GM18520 (cell line): ENCODE data around the gene SEPTIN2.
"Not testable (repeated sequence)": the region's sequence is repeated elsewhere in the genome, so short reads cannot be mapped to it uniquely, and the experiment has no call there.

ENCODE experiments used
- ATAC-seq: cut with Tn5 transposase; IDR thresholded peaks from one replicate; pipeline ENCODE4 v1.9.1; 2021; ENCODE audit not compliant: unreplicated experiment

Gene SEPTIN2

DNA sequence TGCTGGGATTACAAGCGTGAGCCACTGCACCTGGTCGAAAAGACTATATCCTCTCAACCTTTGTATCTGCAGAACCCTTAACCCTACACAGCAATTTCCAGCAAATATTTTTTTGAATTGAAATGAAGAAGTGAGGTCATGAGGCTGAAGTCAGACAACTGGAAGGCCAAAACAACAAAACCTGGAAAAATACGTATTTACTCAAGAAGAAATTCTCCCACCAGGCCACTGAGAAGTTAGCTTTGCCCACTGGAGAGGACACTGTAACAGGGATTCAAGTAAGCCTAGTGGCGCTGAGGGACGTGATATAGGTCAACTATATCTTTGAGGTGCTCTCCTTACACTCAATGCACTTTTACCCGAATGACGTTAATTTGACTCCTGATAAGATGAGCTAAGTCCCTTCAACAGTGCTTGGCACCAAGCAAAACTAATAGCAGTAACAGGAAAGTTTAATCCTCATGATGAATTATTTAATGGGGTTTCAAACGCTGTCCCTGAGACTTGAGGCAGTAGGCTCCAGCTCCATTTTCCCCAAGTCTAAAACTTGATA lies 2.1 kb upstream of the SEPTIN2 start:
- no peak for ATAC-seq

DNA sequence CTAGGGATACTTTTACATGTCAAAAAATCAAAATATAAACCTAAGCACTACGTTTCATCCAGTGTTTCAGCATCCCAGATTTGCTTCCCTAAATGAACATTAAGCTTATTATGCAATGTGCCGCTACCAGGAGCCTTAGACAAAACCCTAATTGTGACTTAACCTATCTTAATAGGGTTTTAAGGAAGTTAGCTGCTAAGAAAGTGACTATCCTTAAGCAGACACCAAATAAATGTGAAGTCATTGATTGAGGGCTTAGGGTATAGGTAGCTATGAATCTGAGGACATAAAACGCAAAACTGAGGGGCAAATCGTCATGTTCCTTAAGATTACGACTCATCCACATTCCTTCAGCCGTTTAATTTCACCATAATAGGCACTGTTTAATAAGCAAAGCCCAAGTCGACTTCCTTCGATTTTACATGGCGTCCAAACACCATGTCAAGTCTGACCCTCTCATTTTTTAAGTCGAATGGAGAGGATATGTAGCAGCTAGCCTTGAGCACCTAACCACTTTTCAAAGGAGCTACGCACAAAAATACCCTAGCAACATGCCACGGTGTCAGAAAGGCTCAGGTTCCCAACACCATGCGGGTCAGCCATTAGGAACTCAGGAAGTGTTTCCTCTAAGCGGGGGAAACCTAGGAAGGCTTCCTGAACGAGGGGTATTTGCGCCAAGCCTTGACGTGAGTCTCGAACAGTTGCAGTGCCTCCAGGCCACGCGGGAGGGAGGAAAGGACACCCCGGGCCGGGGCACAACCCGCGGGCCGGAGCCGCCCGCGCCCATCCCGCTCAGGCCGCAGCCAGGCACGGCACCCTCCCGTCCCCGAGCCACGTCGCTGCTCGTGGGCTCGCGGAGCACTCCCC lies 1.3 kb upstream of the SEPTIN2 start:
- ATAC-seq: no peak

DNA sequence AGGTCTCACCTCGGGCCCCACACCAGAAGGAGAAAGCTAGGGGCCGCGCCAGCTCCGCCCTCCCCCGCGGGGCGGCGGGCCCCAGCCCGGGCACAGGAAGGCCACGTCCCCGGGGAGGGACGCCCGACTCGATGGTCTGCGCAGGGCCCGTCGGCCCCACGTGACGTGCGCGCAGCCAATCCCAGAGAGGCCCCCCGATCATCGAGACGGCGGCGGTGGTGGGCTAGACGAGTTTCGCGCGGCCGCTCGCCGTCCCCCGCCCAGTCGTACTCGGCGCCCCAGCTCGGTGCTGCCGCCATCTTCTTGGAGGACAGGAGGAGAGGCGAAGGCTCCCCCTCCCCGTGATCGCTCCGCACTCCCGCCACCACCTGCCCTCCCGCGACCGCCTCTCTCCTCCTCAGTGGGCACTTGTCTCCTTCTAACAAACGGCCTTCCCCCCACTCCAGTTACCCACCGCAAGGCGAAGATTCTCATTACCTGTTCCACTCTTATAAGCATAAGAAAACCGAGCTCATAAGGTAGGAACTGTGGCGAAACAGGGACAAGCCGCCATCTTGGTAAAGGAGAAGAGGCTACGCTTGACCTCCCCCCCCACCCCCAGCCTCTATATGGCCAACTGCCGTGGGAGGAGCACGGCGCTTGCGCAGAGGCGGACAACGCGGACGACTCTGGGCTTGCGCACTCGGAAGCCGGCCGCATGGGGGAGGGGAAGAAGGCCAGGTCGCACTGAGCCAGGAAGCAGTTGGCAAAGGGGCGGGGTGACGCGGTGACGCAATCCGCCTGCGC lies 439 bp upstream of the SEPTIN2 start, which contains the start of gene HDLBP:
Gene HDLBP (minus strand): TSS at position 580 of the 786 bp plus-strand sequence. CDS start 48,803 bp downstream, outside the sequence.
- peak; percentile 64 for ATAC-seq

DNA sequence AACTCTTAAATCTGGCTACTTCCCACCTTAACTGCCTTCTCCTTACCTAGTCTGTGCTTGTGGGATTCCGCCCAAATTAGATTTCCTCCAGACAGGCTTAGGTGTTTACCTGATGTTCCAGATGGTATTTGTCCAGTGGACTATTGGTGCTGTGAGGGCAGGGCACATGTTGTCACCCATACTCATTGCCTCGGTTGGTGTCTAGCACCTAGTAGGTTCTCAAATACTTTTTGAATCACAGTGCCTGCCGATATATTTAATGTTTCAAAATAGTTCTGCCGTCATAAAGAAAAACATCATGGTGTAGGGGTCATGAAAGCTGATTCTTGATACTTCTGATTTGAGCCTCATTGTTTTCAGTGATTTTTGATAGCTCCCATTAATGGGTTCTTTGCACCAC lies 1.1 kb downstream of the SEPTIN2 start:
- ATAC-seq: no peak

DNA sequence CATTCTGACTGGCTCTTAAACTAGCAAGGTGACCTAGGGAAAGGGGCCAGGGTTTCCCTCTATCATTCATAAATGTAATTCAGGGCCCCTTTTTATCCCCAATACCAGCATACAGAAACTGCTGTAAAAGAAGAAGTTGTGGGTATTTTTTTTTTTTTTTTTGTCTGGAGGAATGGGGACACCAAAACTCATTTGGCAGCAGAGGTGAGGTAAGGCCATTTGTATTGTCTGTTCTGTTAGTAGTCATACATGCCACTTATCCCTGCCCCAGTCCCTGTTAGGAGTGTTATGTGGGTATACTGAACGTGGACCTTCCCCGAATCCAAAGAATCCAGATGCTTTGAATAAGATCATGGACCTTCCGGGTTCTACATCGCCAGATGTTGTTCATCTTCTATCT lies 1.7 kb downstream of the SEPTIN2 start:
- ATAC-seq: no peak

DNA sequence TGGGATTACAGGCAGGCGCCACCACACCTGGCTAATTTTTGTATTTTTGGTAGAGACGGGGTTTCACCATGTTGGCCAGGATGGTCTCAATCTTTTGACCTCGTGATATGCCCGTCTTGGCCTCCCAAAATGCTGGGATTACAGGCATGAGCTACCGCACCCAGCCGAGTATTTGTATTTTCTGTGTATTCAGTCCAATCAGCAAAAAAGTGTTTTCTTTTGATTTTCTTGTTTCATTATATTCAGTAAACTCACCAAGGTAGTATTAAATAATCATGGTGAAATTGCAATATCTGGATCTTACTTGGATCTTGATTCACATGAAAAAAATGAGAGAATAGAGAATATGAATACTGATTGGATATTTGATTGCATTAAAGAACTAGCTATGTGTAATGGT lies 3.1 kb downstream of the SEPTIN2 start:
- not testable (repeated sequence) for ATAC-seq

DNA sequence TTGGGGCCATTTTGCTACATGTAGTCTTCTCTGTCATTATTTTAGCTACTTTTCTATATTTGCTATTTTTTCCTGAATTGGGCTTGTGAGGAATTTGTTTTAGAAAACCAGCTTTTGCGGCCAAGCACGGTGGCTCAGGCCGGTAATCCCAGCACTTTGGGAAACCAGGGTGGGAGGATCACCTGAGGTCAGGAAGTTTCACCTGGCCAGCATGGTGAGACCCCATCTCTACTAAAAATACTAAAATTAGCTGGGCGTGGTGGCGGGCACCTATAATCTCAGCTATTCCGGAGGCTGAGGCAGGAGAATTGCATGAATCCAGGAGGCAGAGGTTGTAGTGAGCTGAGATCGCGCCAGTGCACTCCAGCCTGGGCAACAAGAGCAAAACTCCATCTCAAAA lies 4.7 kb downstream of the SEPTIN2 start:
- no peak for ATAC-seq

DNA sequence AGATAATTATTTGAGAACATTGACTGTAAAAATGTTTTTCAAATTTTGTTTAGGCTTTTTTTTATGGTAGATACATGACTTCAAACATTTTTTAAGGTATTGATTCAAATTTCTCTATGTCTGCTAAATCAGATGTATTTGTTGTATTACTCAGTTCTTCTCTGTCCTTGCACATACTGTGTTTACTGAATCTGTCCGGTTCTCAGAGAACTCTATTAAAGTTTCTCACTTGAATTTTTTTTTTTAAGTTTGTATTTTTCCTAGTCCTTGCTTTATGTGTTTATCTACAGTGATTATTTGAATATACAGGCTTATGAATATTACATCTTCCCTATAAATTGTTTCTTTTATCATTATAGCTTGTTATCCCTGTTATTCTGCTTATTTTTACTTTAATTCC lies 5.3 kb downstream of the SEPTIN2 start:
- ATAC-seq: no peak

DNA sequence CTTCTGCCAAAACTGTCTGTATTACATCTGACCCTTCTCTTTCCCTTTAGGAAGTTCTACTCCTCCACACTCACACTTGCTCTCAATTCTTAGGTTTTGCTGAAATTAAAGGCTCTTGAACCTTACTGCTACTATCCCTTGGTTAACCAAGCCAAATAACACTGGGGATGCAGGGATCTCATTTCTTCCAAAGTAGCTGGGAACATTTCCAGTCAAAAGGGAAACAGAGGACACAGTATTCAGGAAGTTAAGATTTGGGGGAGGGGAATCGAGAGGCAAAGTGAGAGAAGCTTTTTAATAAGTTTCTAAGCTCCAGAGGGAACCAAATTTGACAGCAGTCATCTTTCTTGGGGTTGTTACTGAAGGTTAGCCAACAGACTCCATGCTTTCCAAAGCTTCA lies 6.2 kb downstream of the SEPTIN2 start:
- ATAC-seq: no peak

DNA sequence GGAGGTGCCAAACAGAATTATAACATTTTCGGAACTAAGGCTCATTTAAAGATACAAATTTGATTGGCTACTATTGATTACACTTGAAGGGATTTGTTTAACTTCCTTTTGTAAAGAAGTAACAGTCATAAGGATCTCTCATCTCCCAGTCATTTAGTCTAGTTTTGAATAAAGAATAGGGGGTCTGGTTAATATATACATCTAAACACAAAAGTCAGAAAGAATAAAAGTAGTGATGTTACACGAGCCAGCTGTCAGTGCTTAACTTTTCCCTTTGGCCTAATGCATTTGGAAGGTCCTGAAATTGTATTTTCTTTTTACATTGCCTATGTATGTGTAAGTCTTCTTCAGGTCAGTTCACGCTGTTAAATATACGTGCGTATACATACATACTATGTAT lies 8.1 kb downstream of the SEPTIN2 start:
- ATAC-seq: no peak

DNA sequence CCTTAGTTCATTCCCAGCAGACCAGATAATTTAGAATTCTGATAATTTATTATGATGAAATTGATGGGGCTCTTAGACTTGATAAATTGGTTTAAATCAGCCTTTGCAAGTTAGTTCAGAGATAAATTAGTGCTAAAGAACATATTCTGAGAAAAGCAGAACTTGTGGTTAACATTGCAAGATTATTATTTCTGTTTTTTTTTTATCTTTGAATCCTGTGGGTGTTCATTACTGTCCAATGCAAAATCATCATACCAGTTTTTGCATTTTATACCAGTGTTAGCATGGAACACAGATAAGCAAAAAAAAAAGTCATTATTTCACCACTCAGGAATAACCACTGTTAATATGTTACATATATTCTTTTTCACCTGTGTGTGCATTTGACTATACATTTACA lies 9.1 kb downstream of the SEPTIN2 start:
- ATAC-seq: no peak

DNA sequence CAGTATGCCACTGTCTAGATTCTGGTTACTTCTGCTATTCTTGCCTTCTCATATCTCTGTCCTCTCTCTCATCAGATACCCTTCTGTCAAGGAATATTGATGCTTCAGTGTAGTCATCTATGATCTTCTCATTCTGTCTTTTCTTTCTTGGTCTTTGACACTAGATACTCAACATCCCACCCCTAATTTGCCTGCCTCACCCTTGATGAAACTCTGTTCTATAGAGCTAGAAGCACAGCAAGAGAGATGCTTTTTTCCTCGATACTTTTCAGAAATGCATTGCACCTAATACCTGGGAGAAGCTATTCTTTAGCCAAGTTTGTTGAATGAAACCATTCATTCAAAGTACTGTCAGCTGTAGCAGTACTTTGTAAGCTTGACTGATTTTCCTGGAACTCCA lies 9.5 kb downstream of the SEPTIN2 start:
- ATAC-seq: no peak

DNA sequence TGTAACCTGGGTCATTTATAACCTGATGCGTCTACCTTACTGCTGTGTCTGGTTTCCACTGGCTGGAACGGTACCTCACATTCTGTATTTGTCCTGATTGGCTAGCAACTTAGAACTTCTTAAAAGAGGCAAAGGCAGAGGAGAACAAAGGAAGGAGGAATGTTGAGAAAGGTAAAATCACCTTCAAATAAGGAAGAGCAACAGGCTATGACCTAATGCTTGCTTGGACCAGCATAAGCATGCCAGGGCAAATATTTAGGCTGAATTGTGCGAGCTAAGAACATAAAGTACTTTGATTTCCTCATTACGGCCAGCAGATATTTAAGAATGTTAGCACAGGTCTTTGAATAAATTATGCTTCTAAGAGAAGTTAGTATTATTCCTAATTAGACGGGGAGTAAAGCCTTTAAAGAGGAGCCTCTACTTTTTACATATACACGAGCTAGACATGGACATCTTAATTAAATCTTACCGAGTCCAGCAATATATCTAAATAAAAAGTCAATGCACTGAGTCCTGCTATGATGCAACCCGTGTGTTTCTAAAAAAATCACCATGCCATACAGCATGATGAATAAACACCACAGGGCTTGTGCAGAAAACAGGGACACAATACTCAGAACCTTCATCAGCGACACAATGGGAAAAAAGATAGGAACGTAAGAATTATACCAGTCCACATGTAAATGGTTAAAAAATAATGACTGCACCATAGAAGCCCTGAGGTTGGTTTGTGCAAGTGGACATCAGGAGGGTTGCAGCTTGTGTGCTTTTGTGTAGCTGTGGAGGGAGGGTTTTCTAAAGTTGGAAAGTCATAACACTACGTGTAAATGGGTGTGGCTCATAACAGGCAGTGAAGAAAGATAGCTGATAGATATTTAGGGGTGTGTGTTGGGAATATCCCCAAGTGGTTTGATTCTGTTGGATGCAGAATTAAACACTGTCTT lies 14.2 kb downstream of the SEPTIN2 start:
- ATAC-seq: no peak

DNA sequence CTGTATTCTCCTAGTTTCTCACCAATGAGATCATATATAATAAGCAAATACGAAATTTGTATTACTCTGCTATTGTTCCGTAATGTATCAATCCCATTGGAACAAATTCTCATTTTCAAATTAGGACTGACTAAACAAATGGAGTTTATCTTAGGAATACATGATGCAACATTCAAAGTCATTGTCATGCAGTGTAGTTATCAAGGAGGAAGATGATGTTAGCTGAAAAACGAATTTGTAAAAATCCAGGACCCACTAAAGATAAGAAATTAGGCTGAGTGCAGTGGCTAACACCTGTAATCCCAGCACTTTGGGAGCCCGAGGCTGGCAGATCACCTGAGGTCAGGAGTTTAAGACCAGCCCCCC lies 14.9 kb downstream of the SEPTIN2 start:
- no peak for ATAC-seq

DNA sequence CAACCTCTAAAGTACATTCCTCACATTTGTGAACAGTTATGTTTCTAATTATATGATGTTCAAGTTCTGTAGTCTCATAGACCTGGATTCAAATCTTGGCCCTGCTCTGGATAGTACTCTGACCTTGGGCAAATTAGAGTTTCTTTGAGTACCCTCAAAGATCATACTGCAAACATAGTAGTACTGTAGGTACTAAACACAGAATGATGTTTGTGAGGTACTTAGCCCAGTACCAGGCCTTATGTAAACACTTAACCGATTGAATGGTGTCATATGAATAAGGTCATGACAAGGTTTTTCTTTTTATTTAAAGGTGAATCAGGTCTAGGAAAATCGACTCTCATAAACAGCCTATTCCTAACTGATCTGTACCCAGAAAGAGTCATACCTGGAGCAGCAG lies 19.1 kb downstream of the SEPTIN2 start:
- no peak for ATAC-seq

DNA sequence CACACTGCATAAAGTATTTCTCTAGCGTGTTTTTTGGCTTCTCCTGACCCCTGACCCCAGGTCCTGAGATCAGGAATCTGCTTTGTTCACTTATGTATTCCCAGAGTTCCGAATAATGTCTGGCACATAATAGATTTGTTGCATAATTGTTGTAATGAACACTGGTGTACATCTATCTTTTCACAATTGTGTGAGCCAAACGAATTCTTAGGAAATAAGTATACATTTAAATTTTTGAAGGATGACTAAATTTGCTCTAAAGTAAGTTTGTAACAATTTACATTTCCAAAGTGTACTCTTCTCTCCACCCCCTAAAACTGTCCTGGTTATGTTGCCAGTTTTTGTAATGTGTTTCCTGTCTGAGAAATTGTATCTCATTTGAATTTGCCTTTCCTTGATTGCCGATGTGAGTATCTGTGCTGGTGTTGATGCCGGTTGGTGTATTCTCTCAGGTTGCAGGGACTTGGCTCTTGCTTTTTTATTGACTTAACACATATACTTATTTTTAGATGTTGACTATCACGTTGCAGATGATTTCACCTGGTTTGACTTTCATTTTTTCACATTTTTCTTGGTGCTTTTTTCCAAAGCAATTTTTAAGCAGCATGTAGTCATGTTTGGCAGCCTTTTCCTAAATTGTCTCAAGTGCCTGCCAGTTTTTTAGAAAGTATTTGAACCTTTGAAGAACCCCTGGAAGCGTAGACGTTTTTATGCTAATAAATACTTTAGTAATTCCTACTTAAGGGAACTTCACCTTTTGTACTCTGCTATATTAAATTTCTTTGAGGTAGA lies 24.3 kb downstream of the SEPTIN2 start:
- ATAC-seq: no peak

DNA sequence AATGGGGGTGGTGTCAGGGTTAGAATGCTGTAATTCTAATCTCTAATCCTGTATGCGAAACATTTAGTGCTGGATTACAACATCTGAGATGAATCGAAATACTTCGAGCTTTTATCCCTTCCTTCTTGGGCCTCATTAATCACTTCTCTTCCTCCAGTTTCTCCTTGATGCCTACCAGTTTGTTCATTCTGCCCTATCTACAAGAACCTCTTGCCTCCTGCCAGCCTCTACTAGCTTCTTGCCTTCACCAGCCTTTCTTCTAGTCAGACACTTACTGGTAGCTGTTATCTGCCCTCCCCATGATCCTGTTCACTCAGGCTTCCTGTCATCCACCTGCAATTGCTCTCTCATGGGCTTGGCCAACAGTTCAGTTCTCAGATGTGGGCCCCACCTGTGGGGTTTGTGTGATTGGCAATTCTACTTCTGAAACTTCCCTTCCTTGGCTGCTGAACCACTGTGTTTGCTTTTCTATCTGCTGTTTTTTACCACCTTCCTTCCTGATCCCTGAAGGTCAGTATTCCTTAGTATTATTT lies 25.0 kb downstream of the SEPTIN2 start:
- no peak for ATAC-seq

DNA sequence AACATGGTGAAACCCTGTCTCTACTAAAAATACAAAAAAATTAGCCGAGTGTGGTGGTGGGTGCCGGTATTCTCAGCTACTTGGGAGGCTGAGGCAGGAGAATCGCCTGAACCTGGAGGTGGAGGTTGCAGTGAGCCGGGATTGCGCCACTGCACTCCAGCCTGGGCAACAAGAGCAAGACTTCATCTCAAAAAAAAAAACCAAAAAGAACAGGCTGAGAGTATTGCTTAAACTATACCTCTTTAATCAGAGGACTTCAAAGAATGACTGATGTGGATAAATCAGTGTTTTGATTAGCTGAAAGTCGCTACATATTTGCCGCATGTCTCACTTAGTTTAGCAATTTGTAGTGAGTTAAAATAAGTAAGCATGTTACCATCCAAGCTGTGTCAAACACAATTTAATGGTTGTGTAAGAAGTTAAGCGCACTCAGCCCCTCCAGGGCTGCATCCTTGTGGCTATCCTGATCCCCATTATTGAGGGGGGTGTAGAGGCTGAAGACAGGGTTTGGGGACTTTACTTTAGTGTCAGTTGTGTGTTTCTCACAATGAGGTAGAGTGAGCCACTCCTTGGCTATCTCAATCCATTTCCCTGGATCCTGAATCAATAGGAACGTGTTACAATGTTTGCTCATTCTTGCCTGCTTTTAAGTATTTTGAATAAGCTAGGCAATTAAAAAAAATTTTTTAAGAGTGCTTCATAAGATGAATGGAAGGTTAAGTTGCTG lies 29.4 kb downstream of the SEPTIN2 start:
- ATAC-seq: no peak

DNA sequence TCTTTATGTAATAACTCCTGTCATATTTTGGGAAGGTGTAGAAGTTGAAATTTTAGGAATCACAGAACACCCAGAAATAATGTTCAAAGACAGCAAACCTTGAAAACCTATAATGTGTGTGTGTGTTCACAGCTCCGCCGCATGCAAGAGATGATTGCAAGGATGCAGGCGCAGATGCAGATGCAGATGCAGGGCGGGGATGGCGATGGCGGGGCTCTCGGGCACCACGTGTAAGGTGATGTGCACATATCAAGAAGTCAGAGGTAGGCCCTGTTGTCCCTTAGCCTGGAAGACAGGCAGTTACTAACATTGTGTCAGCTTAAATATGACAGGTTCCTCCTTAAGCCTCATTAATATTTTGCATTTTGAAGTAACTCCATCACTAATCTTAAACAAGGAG lies 34.2 kb downstream of the SEPTIN2 start:
- ATAC-seq: no peak
